OCI-LY7 (cell line): Measurements from ENCODE around the gene ADRA1B.

ENCODE experiments used
- EZH2phosphoT487 ChIP-seq: fragments of 200-600 bp; sonication (generic); IDR thresholded peaks from 2 replicates; pipeline ENCODE4 v1.6.1; 2018; ENCODE audit warnings: low read depth, borderline replicate concordance, mild to moderate bottlenecking, mixed run types, antibody characterized with exemption, low read length, moderate library complexity, mixed read lengths
- TF ChIP-seq, protein P1 (sequence below): fragments of 200-600 bp; sonication (generic); conservative IDR thresholded peaks from 2 replicates; pipeline ENCODE4 v1.5.1; 2014; ENCODE audit warnings: mild to moderate bottlenecking, antibody characterized with exemption, low read length, moderate library complexity, mixed read lengths

- TF ChIP-seq, protein P1, sequence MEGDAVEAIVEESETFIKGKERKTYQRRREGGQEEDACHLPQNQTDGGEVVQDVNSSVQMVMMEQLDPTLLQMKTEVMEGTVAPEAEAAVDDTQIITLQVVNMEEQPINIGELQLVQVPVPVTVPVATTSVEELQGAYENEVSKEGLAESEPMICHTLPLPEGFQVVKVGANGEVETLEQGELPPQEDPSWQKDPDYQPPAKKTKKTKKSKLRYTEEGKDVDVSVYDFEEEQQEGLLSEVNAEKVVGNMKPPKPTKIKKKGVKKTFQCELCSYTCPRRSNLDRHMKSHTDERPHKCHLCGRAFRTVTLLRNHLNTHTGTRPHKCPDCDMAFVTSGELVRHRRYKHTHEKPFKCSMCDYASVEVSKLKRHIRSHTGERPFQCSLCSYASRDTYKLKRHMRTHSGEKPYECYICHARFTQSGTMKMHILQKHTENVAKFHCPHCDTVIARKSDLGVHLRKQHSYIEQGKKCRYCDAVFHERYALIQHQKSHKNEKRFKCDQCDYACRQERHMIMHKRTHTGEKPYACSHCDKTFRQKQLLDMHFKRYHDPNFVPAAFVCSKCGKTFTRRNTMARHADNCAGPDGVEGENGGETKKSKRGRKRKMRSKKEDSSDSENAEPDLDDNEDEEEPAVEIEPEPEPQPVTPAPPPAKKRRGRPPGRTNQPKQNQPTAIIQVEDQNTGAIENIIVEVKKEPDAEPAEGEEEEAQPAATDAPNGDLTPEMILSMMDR = no peak
- TF ChIP-seq EZH2phosphoT487 = no peak
Measured at GRCh38 chr5:159903131-159903530, 13.2 kb upstream of the ADRA1B start.
